Effector memory CD8-positive, alpha-beta T cell (primary cell): ENCODE results near the gene PITPNM3.

Experiments used
- ATAC-seq: fragments of 150-1000 bp; cut with Tn5 transposase; replicated peaks from 2 replicates; pipeline ENCODE4 v1.10.0; 2021; ENCODE audit warnings: mild to moderate bottlenecking, moderate library complexity
- DNase-seq, 3 experiments: peaks; one replicate each; pipeline ENCODE4 v3.0.0; 2021
- H3K27ac Mint-ChIP-seq, 2 donors: one replicate each; pipeline ENCODE4 v1.8.0; 2022; ENCODE audit warnings: mild to moderate bottlenecking in 2 of 2, mixed read lengths in 2 of 2, moderate library complexity in 2 of 2
- H3K27me3 Mint-ChIP-seq, 2 donors: one replicate each; pipeline ENCODE4 v1.8.0; 2022; ENCODE audit warnings: mixed read lengths in 2 of 2
- H3K36me3 Mint-ChIP-seq: one replicate; pipeline ENCODE4 v1.8.0; 2022; ENCODE audit warnings: mild to moderate bottlenecking, moderate library complexity, mixed read lengths; ENCODE audit not compliant: insufficient read depth
- H3K4me1 Mint-ChIP-seq, 2 donors: one replicate each; pipeline ENCODE4 v1.8.0; 2022; ENCODE audit warnings: low read depth in 2 of 2, mixed read lengths in 2 of 2
- H3K4me3 Mint-ChIP-seq, 2 donors: one replicate each; pipeline ENCODE4 v1.8.0; 2022; ENCODE audit warnings: mild to moderate bottlenecking in 2 of 2, mixed read lengths in 2 of 2, moderate library complexity in 2 of 2
- H3K9me3 Mint-ChIP-seq, 2 donors: one replicate each; pipeline ENCODE4 v1.8.0; 2022; ENCODE audit warnings: mixed read lengths in 2 of 2

PITPNM3 gene

GRCh38 chr17:6541886-6542285 lies 14.5 kb downstream of the PITPNM3 start:
- no peaks in the 10 kb centered on the region for H3K9me3 Mint-ChIP-seq
- peaks cover 0 to 1% of the 10 kb centered on the region in 2 donors for H3K4me1 Mint-ChIP-seq
- ATAC-seq = no peak
- peaks cover 18 to 23% of the 10 kb centered on the region in 2 donors for H3K27me3 Mint-ChIP-seq
- H3K36me3 Mint-ChIP-seq = no peaks in the 10 kb centered on the region
- H3K4me3 Mint-ChIP-seq = no peak overlapping the region
- H3K27ac Mint-ChIP-seq = no peak overlapping the region
- DNase-seq = no peak

DNA sequence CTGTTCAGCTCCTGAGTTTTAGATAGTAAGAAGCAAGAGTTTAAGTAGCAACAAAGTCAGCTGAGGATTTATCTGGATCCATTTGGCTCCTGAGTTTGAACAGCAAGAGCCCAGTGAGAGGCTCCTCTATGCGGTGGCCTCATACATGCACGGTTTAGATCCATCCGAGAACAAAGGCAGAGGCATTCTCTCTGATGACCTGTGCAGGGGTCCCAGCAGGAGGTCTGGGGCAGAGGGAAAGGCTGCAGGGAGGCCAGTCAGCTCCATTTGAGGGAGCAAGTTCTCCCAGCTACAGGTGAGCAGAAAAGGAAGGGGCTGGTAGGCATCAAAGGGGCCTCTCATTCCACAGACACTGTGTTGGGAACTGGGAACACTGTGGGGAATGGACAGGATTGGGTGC lies 16.5 kb downstream of the PITPNM3 start:
- Mint-ChIP-seq H3K4me1 (no peaks in the 10 kb centered on the region), H3K4me3 (no peak overlapping the region), H3K36me3 (no peaks in the 10 kb centered on the region), H3K9me3 (no peaks in the 10 kb centered on the region), H3K27ac (no peak overlapping the region), H3K27me3 (peaks cover 19 to 33% of the 10 kb centered on the region in 2 donors)
- ATAC-seq = no peak
- DNase-seq = no peak

- no peaks in the 10 kb centered on the region for H3K4me1 Mint-ChIP-seq
- DNase-seq (no peak), ATAC-seq (no peak)
- no peaks in the 10 kb centered on the region for H3K36me3 Mint-ChIP-seq
- no peaks in the 10 kb centered on the region for H3K9me3 Mint-ChIP-seq
- peaks cover 28 to 58% of the 10 kb centered on the region in 2 donors for H3K27me3 Mint-ChIP-seq
- H3K4me3 Mint-ChIP-seq = no peak overlapping the region
- no peak overlapping the region for H3K27ac Mint-ChIP-seq
Measured at GRCh38 chr17:6536566-6537065, 19.7 kb downstream of the PITPNM3 start.

DNA sequence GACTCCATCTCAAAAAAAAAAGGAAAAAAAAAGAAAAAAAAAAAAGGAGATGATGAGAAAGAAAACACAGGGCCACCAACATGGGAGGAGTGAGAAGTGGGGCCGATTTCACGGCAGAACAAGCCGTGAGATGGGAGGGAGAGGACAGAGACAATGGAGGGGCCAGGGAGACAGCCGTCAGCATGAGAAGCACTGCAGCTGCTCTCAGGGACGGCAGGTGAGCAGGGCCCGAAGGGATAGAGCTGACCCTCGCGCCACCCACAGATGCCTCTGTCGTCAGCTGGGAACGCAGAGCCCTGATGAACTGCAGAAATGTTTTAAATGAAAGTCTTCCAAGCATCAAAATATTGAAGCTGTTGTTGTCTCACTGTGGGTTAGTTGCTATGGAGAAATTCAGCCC lies 20.3 kb downstream of the PITPNM3 start:
- Mint-ChIP-seq H3K27me3 (peaks cover 23 to 58% of the 10 kb centered on the region in 2 donors), H3K36me3 (no peaks in the 10 kb centered on the region), H3K4me3 (no peak overlapping the region), H3K4me1 (no peaks in the 10 kb centered on the region), H3K9me3 (no peaks in the 10 kb centered on the region), H3K27ac (peak overlapping the region in 1 of 2 donors; percentile 19)
- DNase-seq = no peak
- ATAC-seq = no peak

GRCh38 chr17:6534846-6535514 lies 21.4 kb downstream of the PITPNM3 start:
- Mint-ChIP-seq H3K27me3 (peaks cover 20 to 56% of the 10 kb centered on the region in 2 donors), H3K4me3 (no peak overlapping the region), H3K9me3 (no peaks in the 10 kb centered on the region), H3K36me3 (no peaks in the 10 kb centered on the region), H3K27ac (no peak overlapping the region), H3K4me1 (no peaks in the 10 kb centered on the region)
- DNase-seq = no peak
- ATAC-seq = no peak

- no peak for ATAC-seq
- H3K9me3 Mint-ChIP-seq = no peaks in the 10 kb centered on the region
- DNase-seq = no peak
- H3K27me3 Mint-ChIP-seq = peaks cover 14 to 40% of the 10 kb centered on the region in 2 donors
- no peaks in the 10 kb centered on the region for H3K36me3 Mint-ChIP-seq
- H3K4me3 Mint-ChIP-seq = no peak overlapping the region
- H3K4me1 Mint-ChIP-seq = no peaks in the 10 kb centered on the region
- H3K27ac Mint-ChIP-seq = no peak overlapping the region
Measured at GRCh38 chr17:6532441-6532885, 23.9 kb downstream of the PITPNM3 start.

DNA sequence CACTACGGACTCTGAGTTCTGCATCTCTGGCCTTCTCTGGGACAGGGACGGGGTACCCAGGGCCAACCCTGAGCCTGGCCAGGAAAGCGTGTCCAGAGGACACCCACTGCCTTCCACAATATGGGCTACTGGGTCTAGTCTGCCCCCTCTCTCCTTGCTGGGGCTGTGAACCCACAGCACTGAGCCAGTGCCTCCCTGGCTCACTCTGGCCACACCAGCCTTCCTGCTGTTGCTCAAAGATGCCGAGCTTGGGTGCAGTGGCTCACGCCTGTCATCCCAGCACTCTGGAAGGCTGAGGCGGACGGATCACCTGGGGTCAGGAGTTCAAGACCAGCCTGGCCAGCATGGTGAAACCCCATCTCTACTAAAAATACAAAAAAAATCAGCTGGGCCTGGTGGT lies 24.8 kb downstream of the PITPNM3 start:
- Mint-ChIP-seq H3K36me3 (no peaks in the 10 kb centered on the region), H3K27me3 (peaks cover 14 to 32% of the 10 kb centered on the region in 2 donors), H3K27ac (no peak overlapping the region), H3K4me1 (no peaks in the 10 kb centered on the region), H3K9me3 (no peaks in the 10 kb centered on the region), H3K4me3 (no peak overlapping the region)
- ATAC-seq (no peak), DNase-seq (no peak)

- H3K9me3 Mint-ChIP-seq = no peaks in the 10 kb centered on the region
- DNase-seq (no peak), ATAC-seq (no peak)
- no peak overlapping the region for H3K4me3 Mint-ChIP-seq
- no peaks in the 10 kb centered on the region for H3K36me3 Mint-ChIP-seq
- H3K27me3 Mint-ChIP-seq = peaks cover 14 to 31% of the 10 kb centered on the region in 2 donors
- H3K4me1 Mint-ChIP-seq = no peaks in the 10 kb centered on the region
- no peak overlapping the region for H3K27ac Mint-ChIP-seq
Measured at GRCh38 chr17:6530324-6530920, 25.9 kb downstream of the PITPNM3 start.

GRCh38 chr17:6528557-6528956 lies 27.8 kb downstream of the PITPNM3 start:
- ATAC-seq = no peak

GRCh38 chr17:6526362-6527152 lies 29.8 kb downstream of the PITPNM3 start:
- H3K9me3 Mint-ChIP-seq = no peaks in the 10 kb centered on the region

More at GRCh38 chr17:6528557-6528956, 27.8 kb downstream of the PITPNM3 start:
- Mint-ChIP-seq H3K4me1 (no peaks in the 10 kb centered on the region), H3K4me3 (no peak overlapping the region), H3K27ac (no peak overlapping the region), H3K9me3 (no peaks in the 10 kb centered on the region), H3K36me3 (no peaks in the 10 kb centered on the region), H3K27me3 (peaks cover 6 to 12% of the 10 kb centered on the region in 2 donors)
- no peak for DNase-seq

DNA sequence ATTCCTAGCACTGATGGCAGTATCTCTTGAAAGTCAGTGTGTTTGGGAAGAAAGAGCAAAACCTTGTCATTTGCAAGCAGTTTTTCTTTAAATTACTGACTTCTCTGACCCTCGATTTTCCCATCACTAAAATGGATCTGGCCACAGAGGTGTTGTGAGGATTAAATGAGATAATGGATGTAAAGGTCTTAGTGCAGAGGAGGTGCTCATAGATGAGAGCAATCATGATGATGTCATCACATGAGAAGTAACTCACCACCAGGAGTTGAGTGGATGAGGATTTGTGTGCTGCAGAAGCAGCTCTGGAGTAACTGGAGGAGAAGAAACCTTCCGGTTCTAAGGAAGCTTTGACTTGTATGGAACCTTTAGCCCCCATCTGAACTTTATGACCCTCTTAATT lies 30.6 kb downstream of the PITPNM3 start:
- Mint-ChIP-seq H3K36me3 (no peaks in the 10 kb centered on the region), H3K9me3 (no peaks in the 10 kb centered on the region), H3K4me1 (no peaks in the 10 kb centered on the region), H3K27me3 (no peaks in the 10 kb centered on the region), H3K4me3 (no peak overlapping the region), H3K27ac (no peak overlapping the region)
- DNase-seq (no peak), ATAC-seq (no peak)

More at GRCh38 chr17:6526362-6527152, 29.8 kb downstream of the PITPNM3 start:
- H3K27ac Mint-ChIP-seq = no peak overlapping the region
- ATAC-seq (no peak), DNase-seq (no peak)
- H3K36me3 Mint-ChIP-seq = no peaks in the 10 kb centered on the region
- H3K4me1 Mint-ChIP-seq = no peaks in the 10 kb centered on the region
- no peak overlapping the region for H3K4me3 Mint-ChIP-seq
- H3K27me3 Mint-ChIP-seq = no peaks in the 10 kb centered on the region

DNA sequence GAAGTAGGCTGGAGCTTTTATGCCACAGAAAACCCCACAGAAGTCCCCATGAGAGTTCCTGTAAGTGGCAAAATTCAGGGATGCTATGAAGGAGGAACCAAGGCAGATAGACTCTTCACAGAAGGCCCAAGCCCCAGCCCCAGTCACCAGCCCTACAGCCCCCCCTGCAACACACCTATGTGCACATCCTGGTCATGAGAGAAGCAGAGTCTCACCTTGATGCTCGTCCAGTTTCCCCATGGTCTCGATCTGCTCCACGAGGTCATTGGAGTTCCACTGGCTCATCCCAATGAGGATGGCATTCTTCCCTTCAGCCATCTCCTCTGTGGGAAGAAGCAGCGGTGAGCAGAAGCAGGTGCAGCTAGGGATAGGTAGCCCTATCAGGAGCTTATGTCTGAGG lies 31.2 kb downstream of the PITPNM3 start:
- no peaks in the 10 kb centered on the region for H3K9me3 Mint-ChIP-seq
- no peak overlapping the region for H3K27ac Mint-ChIP-seq
- DNase-seq = no peak
- no peak for ATAC-seq
- no peaks in the 10 kb centered on the region for H3K4me1 Mint-ChIP-seq
- no peaks in the 10 kb centered on the region for H3K36me3 Mint-ChIP-seq
- H3K4me3 Mint-ChIP-seq = no peak overlapping the region
- no peaks in the 10 kb centered on the region for H3K27me3 Mint-ChIP-seq

DNA sequence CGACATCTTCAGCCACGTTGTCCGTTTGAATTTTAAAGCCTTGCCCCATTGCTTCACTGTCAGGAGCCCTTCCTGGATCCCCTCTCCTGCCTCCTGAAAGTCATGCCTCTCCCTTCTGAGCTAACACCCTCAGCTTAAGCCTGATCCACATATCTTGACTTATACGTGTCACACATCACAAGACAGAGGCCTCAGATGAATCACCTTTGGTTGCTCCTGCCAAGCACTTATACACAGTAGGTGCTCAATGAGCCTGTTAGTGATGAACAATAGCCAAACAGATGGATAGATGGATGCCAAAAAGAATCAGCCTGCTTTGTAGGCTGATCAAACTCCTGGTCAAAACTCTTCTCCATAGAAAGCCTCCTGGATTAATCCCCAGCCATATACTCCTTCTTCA lies 31.8 kb downstream of the PITPNM3 start:
- no peak for DNase-seq
- no peak for ATAC-seq
- Mint-ChIP-seq H3K9me3 (no peaks in the 10 kb centered on the region), H3K4me1 (no peaks in the 10 kb centered on the region), H3K27me3 (no peaks in the 10 kb centered on the region), H3K36me3 (no peaks in the 10 kb centered on the region), H3K4me3 (no peak overlapping the region), H3K27ac (no peak overlapping the region)
